Measurements from ENCODE around the gene HPS1.

DNA sequence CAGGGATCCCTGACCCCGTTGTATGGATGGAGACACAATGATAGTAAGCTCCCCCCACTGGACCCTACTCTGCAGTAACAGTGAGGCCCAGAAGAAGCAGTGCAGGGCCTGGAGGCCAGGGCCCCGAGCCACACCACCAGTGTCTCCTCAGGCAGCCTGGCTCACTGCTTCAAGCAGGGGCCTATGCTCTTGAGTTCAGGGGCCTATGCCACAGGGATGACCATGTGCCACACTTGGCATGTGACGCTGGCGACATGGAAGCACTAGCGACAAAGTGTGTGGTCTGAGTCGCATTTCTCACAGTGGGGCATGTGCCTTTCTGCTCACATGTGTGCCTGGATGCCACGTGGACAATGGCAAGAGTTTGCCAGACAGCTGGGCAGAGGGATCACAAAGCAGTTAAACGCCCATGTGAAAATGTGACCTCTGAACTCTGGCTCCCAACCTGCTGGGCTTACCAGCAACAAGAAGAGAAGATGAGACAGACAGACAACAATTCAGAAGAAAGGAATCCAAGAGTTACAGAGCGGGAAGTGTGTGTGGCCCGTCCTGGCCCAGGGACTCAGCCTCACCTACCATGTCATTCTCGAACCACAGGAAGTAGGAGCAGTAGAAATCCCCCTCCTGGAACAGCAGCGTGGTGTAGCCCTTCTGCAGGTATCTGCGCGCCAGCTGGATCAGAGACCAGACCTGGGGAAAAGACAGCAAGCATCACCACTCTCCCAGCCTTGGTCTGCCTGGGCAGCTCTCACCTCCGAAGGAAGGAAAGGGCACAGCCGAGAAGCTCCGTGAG is 27.1 kb downstream of the HPS1 start:
- TF ChIP-seq POLR2AphosphoS5 (IDR thresholded peaks at IDR 0.05) (no peak), EP300 (IDR thresholded peaks at IDR 0.05) (no peak)
- TF ChIP-seq, protein P1, sequence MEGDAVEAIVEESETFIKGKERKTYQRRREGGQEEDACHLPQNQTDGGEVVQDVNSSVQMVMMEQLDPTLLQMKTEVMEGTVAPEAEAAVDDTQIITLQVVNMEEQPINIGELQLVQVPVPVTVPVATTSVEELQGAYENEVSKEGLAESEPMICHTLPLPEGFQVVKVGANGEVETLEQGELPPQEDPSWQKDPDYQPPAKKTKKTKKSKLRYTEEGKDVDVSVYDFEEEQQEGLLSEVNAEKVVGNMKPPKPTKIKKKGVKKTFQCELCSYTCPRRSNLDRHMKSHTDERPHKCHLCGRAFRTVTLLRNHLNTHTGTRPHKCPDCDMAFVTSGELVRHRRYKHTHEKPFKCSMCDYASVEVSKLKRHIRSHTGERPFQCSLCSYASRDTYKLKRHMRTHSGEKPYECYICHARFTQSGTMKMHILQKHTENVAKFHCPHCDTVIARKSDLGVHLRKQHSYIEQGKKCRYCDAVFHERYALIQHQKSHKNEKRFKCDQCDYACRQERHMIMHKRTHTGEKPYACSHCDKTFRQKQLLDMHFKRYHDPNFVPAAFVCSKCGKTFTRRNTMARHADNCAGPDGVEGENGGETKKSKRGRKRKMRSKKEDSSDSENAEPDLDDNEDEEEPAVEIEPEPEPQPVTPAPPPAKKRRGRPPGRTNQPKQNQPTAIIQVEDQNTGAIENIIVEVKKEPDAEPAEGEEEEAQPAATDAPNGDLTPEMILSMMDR (IDR thresholded peaks at IDR 0.05) = no peak
